ENCODE data around the gene UPF1.

DNA sequence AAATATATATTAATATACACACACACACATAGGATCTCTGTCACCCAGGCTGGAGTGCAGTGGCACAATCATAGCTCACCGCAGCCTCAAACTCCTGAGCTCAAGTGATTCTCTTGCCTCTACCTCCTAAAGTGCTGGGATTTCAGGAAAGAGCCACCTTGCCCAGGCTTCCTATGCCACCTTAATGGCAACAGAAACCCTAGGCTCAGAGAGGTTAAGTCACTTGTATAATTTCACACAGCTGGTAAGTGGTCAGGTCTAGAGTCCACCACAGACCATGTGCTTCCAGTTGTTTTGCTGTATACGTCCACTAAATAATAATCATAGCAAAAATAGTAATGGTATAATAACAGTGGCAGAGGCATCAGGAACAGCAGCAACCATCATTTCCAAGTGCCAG lies 1.3 kb upstream of the UPF1 start:
- TF ChIP-seq CTCF (IDR thresholded peaks at IDR 0.05; ENCODE audit: insufficient read depth, low read length) (no peak), POLR2AphosphoS5 (IDR thresholded peaks at IDR 0.05; ENCODE audit: low read depth) (no peak), SPI1 (IDR thresholded peaks at IDR 0.05; ENCODE audit: borderline replicate concordance, low read depth) (no peak)

Data from HL-60 (cell line).